ENCODE measurements around the gene CHPF2.

Gene CHPF2

DNA sequence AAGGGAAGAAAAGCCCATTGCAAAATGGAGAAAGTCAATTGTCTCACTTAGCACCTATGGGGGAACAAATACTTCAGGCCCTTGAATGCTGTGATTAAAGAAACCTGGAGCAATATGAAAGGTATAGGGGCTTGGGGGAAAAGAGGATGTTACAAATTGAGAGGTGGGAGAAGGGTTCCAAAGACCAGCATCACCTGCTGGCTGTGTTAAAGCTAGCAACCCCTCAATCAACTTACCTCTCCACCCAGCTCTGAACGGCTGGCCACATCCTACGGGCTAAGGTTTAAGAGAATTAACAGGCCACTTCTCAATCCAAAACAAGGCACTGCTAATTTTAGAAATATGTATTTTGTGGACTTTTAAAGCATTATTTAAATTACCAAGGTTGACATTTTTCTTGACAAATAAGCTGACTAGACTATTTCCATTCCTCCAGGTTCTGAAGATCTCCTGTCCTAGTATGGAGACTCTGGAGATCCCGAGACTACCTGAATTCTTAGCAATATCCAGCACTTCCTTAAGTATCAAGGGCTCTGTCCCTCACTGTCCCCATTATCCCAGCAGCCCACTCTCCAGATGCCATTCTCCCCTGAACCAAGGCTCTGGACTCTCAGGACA is 21.0 kb upstream of the CHPF2 start:
- DNase-seq (ENCODE audit: insufficient read length, low spot score): no peak
- no peak for FAIRE-seq
- TF ChIP-seq, protein P1, sequence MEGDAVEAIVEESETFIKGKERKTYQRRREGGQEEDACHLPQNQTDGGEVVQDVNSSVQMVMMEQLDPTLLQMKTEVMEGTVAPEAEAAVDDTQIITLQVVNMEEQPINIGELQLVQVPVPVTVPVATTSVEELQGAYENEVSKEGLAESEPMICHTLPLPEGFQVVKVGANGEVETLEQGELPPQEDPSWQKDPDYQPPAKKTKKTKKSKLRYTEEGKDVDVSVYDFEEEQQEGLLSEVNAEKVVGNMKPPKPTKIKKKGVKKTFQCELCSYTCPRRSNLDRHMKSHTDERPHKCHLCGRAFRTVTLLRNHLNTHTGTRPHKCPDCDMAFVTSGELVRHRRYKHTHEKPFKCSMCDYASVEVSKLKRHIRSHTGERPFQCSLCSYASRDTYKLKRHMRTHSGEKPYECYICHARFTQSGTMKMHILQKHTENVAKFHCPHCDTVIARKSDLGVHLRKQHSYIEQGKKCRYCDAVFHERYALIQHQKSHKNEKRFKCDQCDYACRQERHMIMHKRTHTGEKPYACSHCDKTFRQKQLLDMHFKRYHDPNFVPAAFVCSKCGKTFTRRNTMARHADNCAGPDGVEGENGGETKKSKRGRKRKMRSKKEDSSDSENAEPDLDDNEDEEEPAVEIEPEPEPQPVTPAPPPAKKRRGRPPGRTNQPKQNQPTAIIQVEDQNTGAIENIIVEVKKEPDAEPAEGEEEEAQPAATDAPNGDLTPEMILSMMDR (IDR thresholded peaks at IDR 0.05; ENCODE audit: insufficient read depth, missing control alignments): no peak

DNA sequence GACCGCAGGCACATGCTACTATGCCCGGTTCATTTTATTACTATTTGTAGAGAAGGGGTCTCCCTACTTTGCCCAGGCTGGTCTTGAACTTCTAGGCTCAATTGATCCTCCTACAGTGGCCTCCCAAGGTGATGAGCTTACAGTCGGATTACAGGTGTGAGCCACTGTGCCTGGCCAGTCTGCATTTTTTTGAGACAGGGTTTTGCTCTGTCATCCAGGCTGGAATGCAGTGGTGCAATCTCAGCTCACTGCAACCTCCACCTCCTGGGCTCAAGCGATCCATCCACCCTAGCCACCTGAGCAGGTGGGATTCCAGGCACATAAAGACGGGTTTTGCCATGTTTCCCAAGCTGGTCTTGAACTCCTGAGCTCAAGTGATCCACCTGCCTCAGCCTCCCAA is 19.7 kb upstream of the CHPF2 start:
- DNase-seq (ENCODE audit: insufficient read length, low spot score) (no peak), FAIRE-seq (no peak)
- TF ChIP-seq, protein P1 (IDR thresholded peaks at IDR 0.05; ENCODE audit: insufficient read depth, missing control alignments): no peak

DNA sequence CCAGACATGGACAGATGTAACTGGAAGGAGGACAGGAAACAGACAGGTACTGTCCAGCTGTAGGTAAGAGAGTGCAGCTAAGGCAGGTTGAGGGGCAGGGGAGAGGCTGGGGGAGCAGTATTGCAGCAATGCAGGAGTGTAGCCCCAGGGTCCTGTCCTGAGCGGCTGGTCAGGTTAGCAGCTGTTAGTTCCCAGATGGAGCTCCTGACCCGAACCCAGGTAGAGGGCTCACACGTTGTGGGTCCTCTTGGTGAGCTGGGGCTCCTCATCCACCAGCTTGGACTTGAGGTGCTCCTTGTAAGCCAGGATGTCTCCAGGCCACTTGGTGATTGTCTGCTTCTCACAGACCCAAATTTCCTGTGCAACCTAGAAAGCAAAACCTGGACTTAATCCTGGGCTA is 18.5 kb upstream of the CHPF2 start:
- DNase-seq (ENCODE audit: insufficient read length, low spot score) (no peak), FAIRE-seq (no peak)
- TF ChIP-seq, protein P1 (IDR thresholded peaks at IDR 0.05; ENCODE audit: insufficient read depth, missing control alignments): no peak

DNA sequence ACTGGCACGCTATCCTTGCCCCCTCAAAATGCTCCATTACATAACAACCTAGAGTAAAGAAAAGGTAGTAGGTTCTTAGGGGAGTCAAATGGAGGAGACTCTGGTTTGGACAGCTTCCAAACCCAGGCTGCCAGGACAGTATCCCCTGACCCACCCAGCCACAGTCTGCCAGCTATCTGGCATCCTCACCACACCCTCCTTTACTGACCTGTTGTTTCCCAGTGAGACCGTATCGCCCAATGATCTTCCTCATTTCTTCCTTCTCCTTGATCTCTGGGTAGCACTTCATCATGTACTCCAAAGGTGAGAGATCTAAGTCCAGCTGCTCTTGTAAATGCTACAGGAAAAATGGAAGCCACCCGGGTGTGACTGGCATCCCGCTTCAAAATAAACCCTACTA is 16.9 kb upstream of the CHPF2 start:
- DNase-seq (ENCODE audit: insufficient read length, low spot score): no peak
- TF ChIP-seq, protein P1 (IDR thresholded peaks at IDR 0.05; ENCODE audit: insufficient read depth, missing control alignments): no peak
- FAIRE-seq: no peak

DNA sequence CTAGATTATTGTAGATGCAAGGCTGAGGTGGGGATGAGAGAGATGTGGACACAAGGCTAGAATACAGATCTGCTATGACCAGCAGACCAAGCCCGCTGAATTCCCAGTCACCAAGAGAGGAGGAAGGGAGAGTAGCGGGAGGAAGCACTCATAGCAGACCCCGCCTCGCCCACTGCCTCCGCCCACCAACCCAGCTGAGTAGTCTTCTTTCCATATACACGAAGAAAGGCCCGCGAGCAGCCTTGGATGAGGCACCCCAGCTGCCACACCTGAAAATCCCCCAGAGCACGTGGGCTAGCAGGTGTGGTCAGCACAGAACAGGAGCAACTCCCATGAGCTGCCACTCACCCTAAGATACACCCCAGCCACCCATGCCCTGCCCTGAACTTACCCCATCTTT is 14.1 kb upstream of the CHPF2 start:
- no peak for FAIRE-seq
- no peak for DNase-seq (ENCODE audit: insufficient read length, low spot score)
- TF ChIP-seq, protein P1 (IDR thresholded peaks at IDR 0.05; ENCODE audit: insufficient read depth, missing control alignments): no peak

DNA sequence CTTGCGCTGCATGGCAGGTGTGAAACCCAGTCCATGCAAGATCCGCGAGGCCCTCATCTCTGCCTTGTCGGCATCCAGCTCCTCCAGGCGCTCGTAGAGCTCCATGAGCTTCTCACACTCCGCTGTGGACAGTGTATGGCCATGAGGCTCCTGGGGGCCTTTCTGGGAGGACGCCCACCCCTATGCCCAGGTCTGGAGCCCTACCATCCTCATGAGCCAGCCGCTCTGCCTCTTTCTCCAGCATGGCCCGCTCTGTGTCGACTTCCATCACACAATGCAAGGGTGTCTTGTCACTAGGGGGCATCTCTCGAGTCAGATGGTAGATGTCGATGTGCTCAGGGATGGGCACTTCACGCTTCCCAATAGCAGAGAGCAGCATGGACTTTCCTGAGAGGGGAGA is 8.6 kb upstream of the CHPF2 start:
- TF ChIP-seq, protein P1 (IDR thresholded peaks at IDR 0.05; ENCODE audit: insufficient read depth, missing control alignments): no peak
- no peak for FAIRE-seq
- DNase-seq (ENCODE audit: insufficient read length, low spot score): no peak

DNA sequence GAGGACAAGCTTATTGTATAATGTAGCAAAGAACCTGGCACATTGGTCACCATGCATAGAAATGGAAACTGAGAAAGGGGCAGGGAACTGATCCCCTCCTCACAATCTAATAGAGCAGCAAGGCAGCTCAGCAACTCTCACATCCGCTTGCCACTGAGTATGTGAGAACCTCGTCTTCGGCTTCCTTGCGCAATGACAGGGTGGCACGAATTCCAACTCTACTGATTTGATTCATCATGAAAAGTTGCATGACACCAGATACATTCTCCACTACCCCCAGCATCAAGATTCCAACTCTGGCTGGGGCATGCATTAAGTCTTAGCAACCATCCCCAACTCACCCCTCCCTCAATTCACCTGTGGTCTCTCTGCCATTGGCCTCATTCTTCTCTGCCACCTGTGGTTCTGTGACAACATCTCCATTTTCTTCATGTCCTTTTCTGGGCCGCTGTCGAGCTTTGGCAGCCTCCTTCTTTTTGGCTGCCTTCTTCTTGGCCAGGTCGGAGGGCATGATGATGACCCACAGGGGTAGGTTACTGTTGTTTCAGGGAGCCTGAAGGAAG is 6.3 kb upstream of the CHPF2 start:
- no peak for FAIRE-seq
- TF ChIP-seq, protein P1 (IDR thresholded peaks at IDR 0.05; ENCODE audit: insufficient read depth, missing control alignments): no peak

More for the DNA sequence above, 6.3 kb upstream of the CHPF2 start:
- no peak for DNase-seq (ENCODE audit: insufficient read length, low spot score)

All from D721Med (cell line).